DOHH2 (cell line): ENCODE measurements around the gene NF1.

Experiments used
- CTCF ChIP-seq: fragments of 200-600 bp; sonication (generic); IDR thresholded peaks from one replicate; pipeline ENCODE4 v1.5.1; 2014; ENCODE audit warnings: antibody characterized with exemption, mild to moderate bottlenecking, low read depth, low read length; ENCODE audit not compliant: poor library complexity, severe bottlenecking
- EZH2phosphoT487 ChIP-seq: fragments of 200-600 bp; sonication (generic); IDR thresholded peaks from 2 replicates; pipeline ENCODE4 v1.6.1; 2017; ENCODE audit warnings: borderline replicate concordance, mild to moderate bottlenecking, antibody characterized with exemption, low read length, moderate library complexity, mixed read lengths

- TF ChIP-seq CTCF (no peak), EZH2phosphoT487 (no peak)
These were observed 330.1 kb downstream of the NF1 start for GRCh38 chr17:31424944-31425281.
